Testis (tissue), 3 donors: Measurements from ENCODE around the gene CACNA2D3. TPM values are rescaled to one million over a fixed set of nuclear protein-coding genes. Genes with fewer than 3 reads are reported as not detected.

Experiments used
- DNase-seq: peaks from one replicate; pipeline ENCODE4 v3.0.0-alpha.2; 2019
- H3K27ac ChIP-seq, 2 donors: fragments of 200-600 bp; sonication (generic); one replicate each; pipeline ENCODE4 v1.5.1; 2019
- H3K27me3 ChIP-seq: fragments of 200-600 bp; sonication (generic); one replicate; pipeline ENCODE4 v1.5.1; 2019
- H3K36me3 ChIP-seq: fragments of 200-600 bp; sonication (generic); one replicate; pipeline ENCODE4 v1.5.1; 2017; ENCODE audit warnings: low read depth; ENCODE audit errors: missing control alignments
- H3K4me1 ChIP-seq: fragments of 200-600 bp; sonication (generic); one replicate; pipeline ENCODE4 v1.5.1; 2019
- H3K4me3 ChIP-seq, 2 donors: fragments of 200-600 bp; sonication (generic); one replicate each; pipeline ENCODE4 v1.5.1; 2017 to 2019
- H3K9me3 ChIP-seq: fragments of 200-600 bp; sonication (generic); one replicate; pipeline ENCODE4 v1.5.1; 2017
- POLR2A ChIP-seq: fragments of 450-650 bp; IDR thresholded peaks from one replicate; pipeline ENCODE4 v1.6.1; 2017; ENCODE audit warnings: antibody characterized with exemption, mild to moderate bottlenecking, moderate library complexity
- WGBS, 2 donors: methylation state at CpG; one replicate each; pipeline ENCODE4 v1.1.5; 2018; 5-methylcytosine and 5-hydroxymethylcytosine counted together
- intact Hi-C: fragments of 100-400 bp; cut with DNase I; formaldehyde crosslinking; loops from one replicate; pipeline ENCODE4 v1.15.1; 2023; ENCODE audit warnings: low total_unique reads
- polyA plus RNA-seq: library from polyadenylated mRNA; stranded (reverse); fragments of 350-450 nt; fragmentation: Illumina TruSeq; extraction: RNeasy Lipid Tissue Mini Kit (QIAGEN cat#74804); gene quantifications from one replicate; pipeline ENCODE4 v1.2.3, GENCODE V29; 2014; ENCODE audit warnings: low read depth, low replicate concordance; ENCODE audit not compliant: insufficient read depth
- total RNA-seq, 2 donors: library from RNA; depleted of rRNA; stranded (reverse); fragments of >200 nt; gene quantifications; one replicate each; pipeline ENCODE4 v1.2.3, GENCODE V29; 2016
- TF ChIP-seq, protein P1 (sequence below), 3 experiments: fragments of 450-650 bp in 2 of 3; fragments of 200-600 bp in 1 of 3; sonication (generic) in 1 of 3; IDR thresholded peaks; one replicate each; pipeline ENCODE4 v1.5.1; 2016 to 2019; ENCODE audit warnings: antibody characterized with exemption in 3 of 3, mild to moderate bottlenecking in 2 of 3, moderate library complexity in 1 of 3

The CACNA2D3 gene
- total and polyA plus RNA-seq, 3 donors from 2014 or later: 10.1 to 16.5 (median 11.2) TPM

DNA sequence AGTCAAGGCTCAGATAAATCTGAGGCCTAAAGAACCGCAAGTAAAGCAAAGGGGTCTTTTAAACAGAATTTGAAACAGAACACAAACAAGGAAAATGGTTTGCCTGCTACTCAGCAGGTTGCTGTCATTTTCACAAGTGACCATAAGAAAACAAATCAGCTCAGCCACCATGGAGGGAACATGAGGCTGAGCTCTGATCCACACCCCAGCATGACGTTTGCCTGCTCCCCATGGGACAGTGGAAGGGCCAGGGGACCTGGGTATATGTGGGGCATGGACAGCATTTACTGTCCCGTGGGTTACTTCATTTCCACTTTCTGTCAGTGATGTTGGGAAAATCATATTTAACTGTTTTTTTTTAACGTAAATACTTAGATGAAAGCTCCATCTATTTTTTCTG, 434.3 kb downstream of the CACNA2D3 start:
- H3K4me3 ChIP-seq: no peak overlapping the region
- H3K36me3 ChIP-seq: no peaks in the 10 kb centered on the region
- H3K4me1 ChIP-seq: no peaks in the 10 kb centered on the region
- no peaks in the 10 kb centered on the region for H3K9me3 ChIP-seq
- no peaks in the 10 kb centered on the region for H3K27me3 ChIP-seq
- H3K27ac ChIP-seq: no peak overlapping the region
- WGBS, 2 donors: 82 to 84% methylated on average over 4 of the region's 4 CpGs
- no peak for DNase-seq
- intact Hi-C loops: no loop called here
- TF ChIP-seq, protein P1, sequence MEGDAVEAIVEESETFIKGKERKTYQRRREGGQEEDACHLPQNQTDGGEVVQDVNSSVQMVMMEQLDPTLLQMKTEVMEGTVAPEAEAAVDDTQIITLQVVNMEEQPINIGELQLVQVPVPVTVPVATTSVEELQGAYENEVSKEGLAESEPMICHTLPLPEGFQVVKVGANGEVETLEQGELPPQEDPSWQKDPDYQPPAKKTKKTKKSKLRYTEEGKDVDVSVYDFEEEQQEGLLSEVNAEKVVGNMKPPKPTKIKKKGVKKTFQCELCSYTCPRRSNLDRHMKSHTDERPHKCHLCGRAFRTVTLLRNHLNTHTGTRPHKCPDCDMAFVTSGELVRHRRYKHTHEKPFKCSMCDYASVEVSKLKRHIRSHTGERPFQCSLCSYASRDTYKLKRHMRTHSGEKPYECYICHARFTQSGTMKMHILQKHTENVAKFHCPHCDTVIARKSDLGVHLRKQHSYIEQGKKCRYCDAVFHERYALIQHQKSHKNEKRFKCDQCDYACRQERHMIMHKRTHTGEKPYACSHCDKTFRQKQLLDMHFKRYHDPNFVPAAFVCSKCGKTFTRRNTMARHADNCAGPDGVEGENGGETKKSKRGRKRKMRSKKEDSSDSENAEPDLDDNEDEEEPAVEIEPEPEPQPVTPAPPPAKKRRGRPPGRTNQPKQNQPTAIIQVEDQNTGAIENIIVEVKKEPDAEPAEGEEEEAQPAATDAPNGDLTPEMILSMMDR (IDR thresholded peaks at IDR 0.05): no peak
- no peak for TF ChIP-seq POLR2A

DNA sequence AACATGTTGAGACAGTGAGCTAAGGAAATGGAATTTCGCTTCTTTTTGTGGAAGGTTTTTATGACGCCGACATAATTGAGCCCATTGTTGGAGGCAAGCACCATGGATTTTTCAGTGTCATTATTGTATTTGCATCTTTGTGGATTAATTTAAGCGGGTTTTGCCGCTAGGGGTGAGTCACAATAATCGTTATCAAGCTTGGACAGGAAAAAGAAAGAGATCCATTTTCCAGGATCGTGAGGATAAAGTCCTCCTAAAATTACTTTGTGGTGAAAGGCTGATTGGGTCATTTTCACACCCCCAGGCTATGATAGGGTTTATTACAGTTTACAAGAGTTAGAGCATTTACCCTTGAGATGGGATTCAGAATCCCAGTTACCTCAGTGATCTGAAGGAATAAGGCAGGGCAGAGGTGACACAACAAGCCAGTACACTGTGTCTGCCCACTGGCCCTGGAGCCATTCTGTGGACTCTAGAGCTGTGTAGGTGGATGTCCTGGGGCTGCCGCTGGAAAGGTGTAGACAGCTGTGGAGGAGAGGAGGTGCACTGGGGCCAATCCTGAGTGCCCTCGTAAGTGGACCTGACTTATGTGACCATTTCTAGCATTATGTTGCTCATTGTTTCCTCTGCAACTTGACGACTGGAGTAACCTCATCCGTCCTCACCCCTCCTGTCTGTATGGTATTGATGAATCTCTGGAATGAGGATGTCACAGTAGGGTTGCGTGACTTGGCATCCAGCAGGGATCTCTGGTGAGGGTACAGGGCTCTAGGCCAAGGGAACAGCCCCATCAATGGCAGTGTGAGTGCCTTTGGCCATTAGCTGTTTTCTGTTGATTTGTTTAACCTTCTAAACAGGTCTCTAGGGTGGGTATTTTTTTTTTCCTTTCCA, 435.4 kb downstream of the CACNA2D3 start:
- no peak for TF ChIP-seq POLR2A
- TF ChIP-seq, protein P1 (IDR thresholded peaks at IDR 0.05): no peak
- no peak overlapping the region for H3K27ac ChIP-seq
- no peaks in the 10 kb centered on the region for H3K27me3 ChIP-seq
- 88 to 94% methylated on average over 12 of the region's 12 CpGs for WGBS, 2 donors
- intact Hi-C loops: no loop called here
- no peak overlapping the region for H3K4me3 ChIP-seq
- no peak for DNase-seq
- H3K36me3 ChIP-seq: no peaks in the 10 kb centered on the region
- H3K4me1 ChIP-seq: no peaks in the 10 kb centered on the region
- no peaks in the 10 kb centered on the region for H3K9me3 ChIP-seq

DNA sequence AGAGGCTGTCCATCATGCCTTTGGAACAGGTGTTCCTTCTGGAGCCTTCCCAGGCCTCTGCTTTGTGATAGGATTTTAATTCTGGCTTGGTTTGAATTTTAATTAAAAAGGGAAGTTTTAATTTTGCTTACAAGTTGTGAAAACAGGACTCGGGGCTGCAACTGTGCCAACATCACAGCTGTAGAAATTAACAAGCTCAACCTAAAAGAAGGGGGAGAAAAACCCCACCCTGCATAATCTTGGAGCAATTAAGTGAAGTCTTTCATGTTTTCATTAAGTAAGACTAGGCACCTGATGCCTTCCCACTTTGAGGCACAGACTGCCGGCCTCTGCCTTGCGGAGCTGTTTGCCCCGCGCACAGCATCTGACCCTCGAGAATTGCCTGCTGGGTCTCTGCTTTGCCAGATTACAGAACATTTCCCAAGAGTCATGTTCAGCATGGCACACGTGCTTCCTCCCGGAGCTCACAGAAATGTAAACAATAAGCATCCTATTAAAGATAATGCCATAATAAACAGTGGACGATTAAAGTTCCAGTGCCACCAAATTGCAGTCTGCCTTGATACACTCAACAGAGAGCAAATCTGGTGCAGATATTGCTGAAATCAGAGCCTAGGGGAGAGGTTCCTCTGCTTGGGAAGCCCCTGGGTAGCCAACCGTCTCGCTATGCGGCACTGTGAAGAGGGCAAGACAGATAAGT, 441.3 kb downstream of the CACNA2D3 start:
- Histone ChIP-seq H3K9me3 (no peaks in the 10 kb centered on the region), H3K4me3 (no peak overlapping the region), H3K27me3 (no peaks in the 10 kb centered on the region), H3K27ac (no peak overlapping the region), H3K36me3 (no peaks in the 10 kb centered on the region), H3K4me1 (no peaks in the 10 kb centered on the region)
- 84 to 90% methylated on average over 12 of the region's 12 CpGs for WGBS, 2 donors
- TF ChIP-seq POLR2A: no peak
- TF ChIP-seq, protein P1 (IDR thresholded peaks at IDR 0.05): no peak
- intact Hi-C loops: no loop called here
- DNase-seq: no peak

DNA sequence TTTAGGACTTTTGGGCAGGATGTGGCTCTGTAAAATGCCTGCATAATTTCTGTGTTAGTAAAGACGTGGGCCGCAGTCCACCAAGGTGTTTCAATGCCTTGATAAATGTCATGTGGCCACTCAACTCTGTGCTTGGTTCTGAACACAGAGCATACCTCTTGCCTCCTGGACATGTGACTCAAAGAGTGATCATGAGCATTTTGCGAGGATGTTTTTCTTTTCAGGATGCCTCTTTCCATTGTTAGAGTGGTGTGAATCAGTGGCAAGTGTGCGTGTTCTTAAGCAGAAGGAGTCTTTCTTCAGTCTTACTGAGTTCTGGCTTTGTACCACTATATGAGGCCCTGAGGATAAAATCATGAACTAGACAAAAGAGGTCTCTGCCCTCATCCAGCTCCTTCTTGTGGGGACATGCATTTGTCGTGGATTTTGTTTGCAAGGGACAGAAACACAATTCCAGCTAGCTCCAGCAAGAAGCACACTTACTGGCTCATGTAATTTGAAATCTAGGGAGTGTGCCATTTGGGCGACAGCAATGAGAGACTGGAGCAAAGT, 442.1 kb downstream of the CACNA2D3 start:
- no peaks in the 10 kb centered on the region for H3K27me3 ChIP-seq
- no peak overlapping the region for H3K4me3 ChIP-seq
- no peaks in the 10 kb centered on the region for H3K36me3 ChIP-seq
- no peak overlapping the region for H3K27ac ChIP-seq
- no peak for DNase-seq
- H3K9me3 ChIP-seq: no peaks in the 10 kb centered on the region
- WGBS, 2 donors: 92 to 96% methylated on average over 6 of the region's 6 CpGs
- TF ChIP-seq, protein P1 (IDR thresholded peaks at IDR 0.05): no peak
- no peak for TF ChIP-seq POLR2A
- intact Hi-C loops: no loop called here
- H3K4me1 ChIP-seq: no peaks in the 10 kb centered on the region
